Uterus (tissue), 2 donors: Measurements from ENCODE around the gene MYBPC1.

Source experiments
- CTCF ChIP-seq, 4 experiments: fragments of 200-600 bp in 2 of 4; fragments of 450-650 bp in 2 of 4; sonication (generic) in 2 of 4; IDR thresholded peaks; one replicate each; pipeline ENCODE4 v1.5.1; 2016 to 2019; ENCODE audit warnings: antibody characterized with exemption in 4 of 4, mild to moderate bottlenecking in 2 of 4, moderate library complexity in 1 of 4
- POLR2A ChIP-seq, 2 donors: fragments of 450-650 bp; IDR thresholded peaks; one replicate each; pipeline ENCODE4 v1.6.1; 2016; ENCODE audit warnings: antibody characterized with exemption in 2 of 2, mild to moderate bottlenecking in 1 of 2, moderate library complexity in 1 of 2

GRCh38 chr12:101729842-101730241 lies 135.1 kb downstream of the MYBPC1 start:
- TF ChIP-seq CTCF (IDR thresholded peaks at IDR 0.05) (no peak), POLR2A (IDR thresholded peaks at IDR 0.05) (no peak)
